ENCODE measurements around the gene MEGF11.

GRCh38 chr15:66285533-66286280 lies 32.2 kb upstream of the MEGF11 start:
- TF ChIP-seq CTCF (IDR thresholded peaks at IDR 0.05) (no peak), POLR2A (IDR thresholded peaks at IDR 0.05) (no peak)

All from Peyer's patch (tissue), 4 donors.